Activated CD8-positive, alpha-beta memory T cell treated with anti-CD3 and anti-CD28 coated beads, Interleukin-2, amount 50 U/mL, for 1 hour (primary cell): ENCODE data around the gene CCL24.
"Not testable (repeated sequence)": the region's sequence is repeated elsewhere in the genome, so short reads cannot be mapped to it uniquely, and the experiment has no call there.

Experiments used
- DNase-seq: peaks from one replicate; pipeline ENCODE4 v3.0.0-alpha.2; 2020; ENCODE audit errors: extremely low read depth

Gene CCL24

DNA sequence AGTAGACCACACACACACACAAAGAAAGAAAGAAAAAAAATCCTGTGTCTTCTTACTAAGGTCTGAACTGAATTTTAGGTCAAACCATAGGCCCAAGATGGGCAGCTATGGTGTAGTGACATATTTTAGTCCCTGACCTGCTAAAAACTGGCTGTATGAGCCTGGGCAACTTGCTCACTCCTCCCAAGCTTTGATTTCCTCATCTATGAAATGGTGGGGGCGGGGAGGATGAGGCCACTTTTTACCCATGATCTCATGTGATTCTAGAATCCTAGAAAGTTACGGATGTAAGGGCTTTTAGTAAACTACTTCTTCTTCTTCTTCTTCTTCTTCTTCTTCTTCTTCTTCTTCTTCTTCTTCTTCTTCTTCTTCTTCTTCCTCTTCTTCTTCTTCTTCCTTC, 6.1 kb upstream of the CCL24 start:
- no peak for DNase-seq

GRCh38 chr7:75818472-75818871, 4.9 kb upstream of the CCL24 start:
- DNase-seq: no peak

DNA sequence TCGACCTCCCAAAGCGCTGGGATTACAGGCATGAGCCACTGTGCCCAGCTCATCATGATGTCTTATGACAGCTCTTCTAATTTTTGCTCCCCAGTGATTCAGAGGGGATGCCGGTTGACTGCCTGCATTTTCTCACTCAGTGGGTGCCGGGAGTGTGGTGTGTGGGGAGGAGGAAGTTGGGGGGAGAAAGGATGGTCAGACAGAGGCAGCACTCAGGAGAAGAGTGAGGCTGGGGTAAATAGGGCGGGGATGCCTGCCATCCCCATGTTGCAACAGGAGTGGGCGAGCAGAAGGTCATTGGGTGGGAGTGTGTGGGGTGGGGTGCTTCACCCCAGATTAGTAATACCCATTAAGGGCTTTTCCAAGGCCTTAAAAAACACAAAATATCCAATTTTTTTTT, 3.5 kb upstream of the CCL24 start:
- DNase-seq: no peak

DNA sequence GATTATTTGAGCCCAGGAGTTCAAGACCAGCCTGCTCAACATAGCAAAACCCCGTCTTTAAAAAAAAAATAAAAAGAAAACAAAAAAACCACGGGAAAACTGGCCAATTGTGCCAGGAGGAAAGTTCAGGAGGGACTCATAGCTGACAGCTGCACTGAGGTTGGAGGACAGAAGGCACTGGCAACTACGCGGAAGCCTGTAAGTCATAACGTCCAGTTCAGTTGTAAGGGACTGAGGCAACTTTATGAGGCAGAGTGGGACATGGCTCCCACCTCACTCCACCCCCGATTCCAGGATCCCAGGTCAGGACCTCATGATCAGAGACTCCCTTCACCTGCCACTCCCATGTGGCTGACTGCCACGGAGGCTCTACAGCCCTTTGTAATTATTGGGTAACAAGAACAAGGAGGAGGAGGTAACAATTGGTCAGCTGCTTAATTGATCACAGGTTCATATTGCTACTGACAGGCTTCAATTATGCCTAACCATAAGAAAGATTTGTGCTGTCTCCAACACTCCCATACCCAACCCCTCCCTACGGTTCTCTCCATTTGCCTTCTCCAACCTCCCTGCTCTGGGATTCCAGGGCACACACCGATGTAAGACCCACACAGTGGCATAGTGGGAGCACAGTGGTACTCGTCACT, 1.9 kb upstream of the CCL24 start:
- no peak for DNase-seq

DNA sequence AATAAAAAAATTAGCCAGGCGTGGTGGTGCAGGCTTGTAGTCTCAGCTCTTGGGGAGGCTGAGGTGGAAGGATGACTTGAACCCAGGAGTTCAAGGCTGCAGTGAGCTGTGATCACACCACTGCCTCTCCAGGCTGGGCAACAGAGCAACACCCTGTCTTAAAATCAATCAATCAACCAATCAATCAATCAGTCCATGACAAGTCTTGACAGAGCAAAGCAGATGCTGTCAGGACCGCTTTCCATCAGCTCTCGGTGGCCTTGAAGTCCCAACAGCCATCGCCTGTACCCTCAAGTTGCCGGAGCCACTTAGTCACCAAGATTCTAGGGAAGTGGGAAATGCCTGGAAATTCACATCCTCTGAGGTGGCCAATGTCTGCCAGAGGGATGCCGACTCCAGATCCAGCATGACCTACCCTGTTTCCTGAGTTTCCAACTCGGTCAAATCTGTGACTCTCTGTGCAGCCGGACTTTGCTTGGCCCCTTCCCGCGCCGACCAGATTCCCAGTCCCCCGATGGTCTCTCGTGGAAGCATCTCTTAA, 871 bp upstream of the CCL24 start:
- DNase-seq: no peak

DNA sequence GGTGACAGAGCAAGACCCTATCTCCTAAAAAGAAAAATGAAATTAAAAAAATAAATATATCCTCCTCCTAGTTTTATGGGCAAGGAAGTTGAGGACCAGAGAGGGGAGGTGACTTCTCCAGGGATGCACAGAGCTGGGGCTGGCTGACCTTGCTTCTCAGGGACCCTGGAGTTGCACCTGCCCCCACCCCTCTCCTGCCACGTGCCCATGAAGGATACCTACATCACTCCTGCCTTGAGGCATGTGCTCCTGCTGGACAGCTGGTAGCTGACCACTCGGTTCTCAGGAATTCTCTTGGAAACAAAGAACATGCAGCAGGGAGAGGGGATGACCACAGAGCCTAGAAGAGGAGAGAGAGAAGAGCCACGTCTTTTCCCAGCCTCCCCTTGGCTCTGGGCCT, 522 bp downstream of the CCL24 start:
- no peak for DNase-seq

GRCh38 chr7:75811894-75812678, 1.5 kb downstream of the CCL24 start:
- DNase-seq: no peak

GRCh38 chr7:75809396-75809795, 4.2 kb downstream of the CCL24 start:
- DNase-seq: no peak

DNA sequence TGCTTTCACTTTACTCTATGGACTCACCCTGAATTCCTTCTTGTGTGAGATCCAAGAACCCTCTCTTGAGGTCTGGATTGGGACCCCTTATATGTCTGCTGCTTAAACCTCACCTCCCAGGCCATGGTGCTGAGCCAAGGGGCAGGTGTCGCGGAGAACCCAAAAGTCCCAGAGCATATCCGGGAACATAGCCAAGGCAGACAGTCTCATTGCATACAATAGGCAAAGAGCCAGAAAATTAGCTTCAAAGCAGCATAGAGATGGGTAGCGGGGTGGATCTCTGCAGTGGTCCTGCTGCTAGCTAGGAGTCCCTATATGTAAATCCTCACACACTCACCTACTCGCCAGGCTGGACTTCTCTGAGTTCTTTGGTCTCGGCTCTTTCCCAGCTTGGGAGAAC, 5.5 kb downstream of the CCL24 start:
- no peak for DNase-seq

DNA sequence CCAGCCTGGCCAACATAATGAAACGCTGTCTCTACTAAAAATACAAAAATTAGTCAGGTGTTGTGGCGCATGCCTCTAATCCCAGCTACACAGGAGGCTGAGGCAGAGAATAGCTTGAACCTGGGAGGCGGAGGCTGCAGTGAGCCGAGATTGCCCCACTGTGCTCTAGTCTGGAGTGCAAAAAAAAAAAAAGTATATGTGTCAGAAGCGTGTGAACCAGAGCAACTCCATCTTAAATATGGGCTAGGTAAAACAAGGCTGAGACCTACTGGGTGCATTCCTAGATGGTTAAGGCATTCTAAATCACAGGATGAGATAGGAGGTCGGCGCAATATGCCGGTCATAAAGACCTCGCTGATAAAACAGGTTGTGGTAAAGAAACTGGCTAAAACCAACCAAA, 6.2 kb downstream of the CCL24 start:
- no peak for DNase-seq

DNA sequence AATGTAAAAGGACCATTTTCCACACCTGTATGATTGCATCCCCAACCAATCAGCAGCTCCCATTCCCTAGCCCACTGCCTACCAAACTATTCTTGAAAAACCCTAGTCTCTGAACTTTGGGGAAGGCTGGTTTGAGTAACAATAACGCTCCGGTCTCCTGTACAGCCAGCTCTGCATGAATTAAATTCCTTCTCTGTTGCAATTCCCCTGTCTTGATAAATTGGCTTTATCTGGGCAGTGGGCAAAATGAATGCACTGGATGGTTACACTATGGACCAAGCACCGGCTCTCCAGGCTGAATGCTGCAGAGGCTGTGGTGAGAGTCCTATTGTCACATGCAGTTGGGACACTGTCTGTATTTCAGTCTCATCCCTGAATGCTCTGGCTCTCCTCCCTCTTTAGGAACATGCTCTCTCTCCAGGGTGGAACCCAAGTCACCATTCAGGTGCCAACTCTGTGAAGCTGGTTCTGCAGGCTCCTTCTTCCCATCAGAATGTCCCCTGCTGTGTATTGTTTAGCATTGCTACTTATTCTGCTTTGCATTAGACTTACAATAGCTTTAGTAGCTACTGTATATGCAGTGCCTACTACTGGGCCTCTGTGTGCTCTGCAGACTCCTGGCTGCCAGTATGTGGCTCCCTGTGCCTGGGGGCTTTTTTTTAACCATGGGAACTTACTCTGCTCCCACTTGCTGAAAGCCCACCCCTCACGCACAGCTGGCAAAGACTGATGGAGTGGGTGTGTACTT, 6.9 kb downstream of the CCL24 start:
- no peak for DNase-seq

GRCh38 chr7:75804705-75805104, 8.9 kb downstream of the CCL24 start:
- DNase-seq: no peak

GRCh38 chr7:75804004-75804403, 9.6 kb downstream of the CCL24 start:
- DNase-seq: no peak

- DNase-seq: no peak
Measured at GRCh38 chr7:75802552-75802821, 11.1 kb downstream of the CCL24 start.

- no peak for DNase-seq
Measured at GRCh38 chr7:75798770-75799169, 14.8 kb downstream of the CCL24 start.

- no peak for DNase-seq
Measured at GRCh38 chr7:75796420-75796819, 17.2 kb downstream of the CCL24 start.

DNA sequence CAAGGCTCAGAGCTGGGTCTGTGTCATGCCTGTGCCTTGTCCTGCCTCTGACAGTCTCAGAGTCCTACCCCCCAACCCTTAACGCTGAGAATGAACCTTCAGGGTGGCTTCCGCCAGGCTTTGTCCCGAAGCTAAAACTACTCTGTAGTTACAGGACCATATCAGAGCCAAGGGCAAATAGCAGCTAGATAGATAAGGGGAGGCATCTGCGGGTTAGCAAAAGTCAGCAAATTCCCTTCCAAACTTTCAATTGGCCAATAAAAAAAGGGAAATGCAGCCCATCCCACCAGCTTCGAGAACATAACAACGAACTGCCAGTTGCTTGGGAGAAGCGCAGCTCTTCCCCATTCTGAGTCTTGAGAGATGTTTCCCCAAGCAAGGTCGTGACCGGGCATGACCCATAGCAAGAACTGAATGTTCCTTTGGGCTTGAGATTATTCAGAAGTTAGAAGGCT, 17.7 kb downstream of the CCL24 start:
- no peak for DNase-seq

- DNase-seq: no peak
Measured at GRCh38 chr7:75793676-75794075, 19.9 kb downstream of the CCL24 start.

GRCh38 chr7:75792567-75792966, 21.0 kb downstream of the CCL24 start:
- DNase-seq: not testable (repeated sequence)

GRCh38 chr7:75789361-75789924, 24.2 kb downstream of the CCL24 start:
- no peak for DNase-seq

GRCh38 chr7:75788154-75788847, 25.3 kb downstream of the CCL24 start:
- DNase-seq: not testable (repeated sequence)

- DNase-seq: not testable (repeated sequence)
Measured at GRCh38 chr7:75783058-75783457, 30.5 kb downstream of the CCL24 start.
